Motor neuron (in vitro differentiated cells): Measurements from ENCODE around the gene OSTC. TPM values are rescaled to one million over a fixed set of nuclear protein-coding genes. Genes with fewer than 3 reads are reported as not detected.

Experiments used
- ATAC-seq, 8 experiments: fragments of 200-7000 bp; cut with Tn5 transposase; replicated peaks in 6 of 8; 2 replicates each; pipeline ENCODE4 v1.8.0; 2021; ENCODE audit warnings: mild to moderate bottlenecking in 8 of 8, moderate library complexity in 8 of 8
- H3K27ac ChIP-seq, 2 donors: fragments of 250-450 bp; sonication (Bioruptor Pico); 2 replicates each; pipeline ENCODE4 v1.9.0; 2021; ENCODE audit warnings: antibody characterized with exemption in 2 of 2, mild to moderate bottlenecking in 2 of 2, moderate library complexity in 1 of 2
- H3K4me1 ChIP-seq, 2 donors: fragments of 250-450 bp; sonication (Bioruptor Pico); replicated peaks in 1 of 2; 2 replicates each; pipeline ENCODE4 v1.6.1; 2021; ENCODE audit warnings: antibody characterized with exemption in 2 of 2, mild to moderate bottlenecking in 2 of 2, moderate library complexity in 1 of 2
- H3K4me3 ChIP-seq, 5 donors: fragments of 250-450 bp; sonication (Bioruptor Pico); 2 replicates each; pipeline ENCODE4 v1.9.0; 2021; ENCODE audit warnings: antibody characterized with exemption in 5 of 5, mild to moderate bottlenecking in 5 of 5, moderate library complexity in 4 of 5
- WGBS, 10 experiments: fragments of 450-650 bp; shearing (Covaris generic); methylation state at CpG; one replicate each; pipeline ENCODE4 v1.0.0; 2022; 5-methylcytosine and 5-hydroxymethylcytosine counted together
- in situ Hi-C, 9 experiments: fragments of 400-800 bp; cut with MboI; loops; one replicate each; pipeline ENCODE4 v1.15.0; 2021; ENCODE audit warnings: low sequenced_read_pairs in 9 of 9, low pct_unique_long_range_greater_than_20kb in 2 of 9; ENCODE audit not compliant: unreplicated experiment in 9 of 9
- total RNA-seq, 8 experiments: library from RNA; unstranded; fragments of 300-600 nt; gene quantifications; 2 replicates each; pipeline versions ENCODE4 v1.2.3 to v1.2.4, GENCODE V29; 2022

OSTC gene
- 100 to 1,000 TPM in 6 of 8 experiments, 10 to 100 TPM in 2; 94.5 to 241 (median 106) TPM for total RNA-seq

DNA sequence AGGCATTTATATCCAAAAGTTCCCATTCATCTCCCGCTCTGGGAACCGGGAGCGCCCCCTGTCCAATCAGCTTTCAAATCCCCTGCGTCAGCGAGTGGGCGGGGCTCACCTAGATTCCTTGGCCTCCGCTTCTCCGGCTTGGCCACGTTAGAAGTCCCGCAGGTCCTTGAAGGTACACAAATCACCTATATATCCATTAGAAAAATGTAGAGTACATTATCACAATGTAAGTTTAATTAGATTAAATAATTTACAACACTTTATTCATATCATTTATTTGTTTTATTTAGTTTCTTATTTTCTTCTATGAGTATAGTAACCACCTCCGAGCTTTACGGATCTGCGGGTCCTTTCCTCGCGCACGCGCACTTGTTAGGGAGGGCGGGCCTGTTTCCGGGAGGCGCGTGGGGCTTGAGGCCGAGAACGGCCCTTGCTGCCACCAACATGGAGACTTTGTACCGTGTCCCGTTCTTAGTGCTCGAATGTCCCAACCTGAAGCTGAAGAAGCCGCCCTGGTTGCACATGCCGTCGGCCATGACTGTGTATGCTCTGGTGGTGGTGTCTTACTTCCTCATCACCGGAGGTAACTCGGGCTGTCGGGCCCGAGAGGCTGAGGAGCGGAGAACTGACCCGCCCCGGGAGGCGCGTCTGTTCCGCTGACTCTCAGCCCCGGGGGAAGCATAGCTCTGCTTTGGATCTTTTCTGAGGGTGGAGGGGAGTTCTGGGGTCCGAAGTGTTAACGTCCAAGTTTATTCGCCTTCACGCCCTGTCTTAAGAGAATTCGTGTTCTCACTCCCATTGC is at the start of gene OSTC:
TSS of gene OSTC (plus strand) at position 388 of the 802 bp plus-strand sequence. CDS start at position 445, 57 bp downstream.
- 0 to 3% (median 1%) methylated on average over 3 to 28 of the region's 45 CpGs; no CpG with 5 or more reads in 1 of the 10 experiments for WGBS, 10 experiments
- in situ Hi-C loops = no loop called here
- Histone ChIP-seq H3K4me1 (peaks cover 3 to 8% of the 10 kb centered on the region in 2 donors), H3K4me3 (peak within 1 kb of the TSS; percentile 63 to 96 (median 74)), H3K27ac (peak within 1 kb of the TSS; percentile 76 to 87)
- ATAC-seq = peak; percentile 85 to 97 (median 95)

DNA sequence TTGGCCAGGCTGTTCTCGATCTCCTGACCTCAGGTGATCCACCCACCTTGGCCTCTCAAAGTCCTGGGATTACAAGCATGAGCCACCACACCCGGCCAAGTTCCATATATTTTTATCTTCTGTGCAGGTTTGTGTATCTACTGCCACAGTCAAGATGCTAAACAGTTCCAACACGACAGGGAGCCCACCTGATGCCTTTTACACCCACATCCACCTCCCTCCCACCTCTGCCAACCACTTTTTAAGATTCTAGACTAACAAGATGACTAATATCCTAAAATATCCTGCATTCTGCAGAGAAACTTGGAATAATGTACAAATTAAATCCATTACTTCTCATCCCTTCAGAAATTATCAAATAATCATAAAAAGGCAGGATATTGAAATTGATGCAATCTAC is 49.3 kb upstream of the OSTC start:
- 60 to 100% (median 80%) methylated on average over 1 to 2 of the region's 3 CpGs; no CpG with 5 or more reads in 5 of the 10 experiments for WGBS, 10 experiments
- no peak for ATAC-seq
- Histone ChIP-seq H3K4me3 (no peak overlapping the region), H3K27ac (no peak overlapping the region), H3K4me1 (no peaks in the 10 kb centered on the region)
- in situ Hi-C loops = no loop called here

DNA sequence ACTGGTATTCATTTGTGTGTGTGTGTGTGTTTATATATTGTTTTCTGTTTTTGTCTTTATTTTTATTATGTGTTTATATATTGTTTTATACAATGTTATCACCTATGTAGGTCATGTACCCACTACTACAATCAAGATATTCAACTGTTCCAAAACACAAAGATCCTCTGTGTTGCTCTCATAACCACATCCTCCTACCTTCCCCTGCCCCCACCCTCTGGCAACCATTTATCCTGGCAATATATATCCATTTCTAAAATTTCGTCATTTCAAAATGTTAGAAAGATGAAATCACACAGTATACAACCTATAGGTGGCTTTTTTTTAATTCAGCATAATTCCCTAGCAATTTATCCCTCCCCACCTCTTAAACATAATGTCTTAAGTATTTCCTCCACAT is 48.9 kb upstream of the OSTC start:
- 44 to 100% (median 64%) methylated on average over 1 of the region's 1 CpG; no CpG with 5 or more reads in 2 of the 10 experiments for WGBS, 10 experiments

DNA sequence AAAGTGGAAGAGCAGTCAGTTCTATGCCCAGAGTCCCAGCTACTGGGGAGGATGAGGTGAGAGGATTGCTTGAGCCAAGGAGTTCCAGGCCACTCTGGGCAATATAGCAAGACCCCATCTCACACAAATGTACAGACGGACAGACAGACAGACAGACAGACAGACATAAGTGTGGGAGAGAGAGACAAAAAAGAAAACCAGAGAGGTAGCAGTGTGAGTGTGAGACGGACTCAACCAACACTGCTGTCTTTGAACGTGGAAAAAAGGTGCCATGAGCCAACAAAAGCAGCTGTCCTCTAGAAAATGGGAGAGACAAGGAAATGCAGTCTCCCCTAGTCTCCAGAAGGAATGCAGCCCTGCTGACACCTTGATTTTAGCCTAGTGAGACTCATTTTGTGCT is 48.2 kb upstream of the OSTC start:
- H3K4me3 ChIP-seq = no peak overlapping the region
- in situ Hi-C loops = no loop called here
- no peak overlapping the region for H3K27ac ChIP-seq
- 42 to 86% (median 72%) methylated on average over 2 to 3 of the region's 3 CpGs; no CpG with 5 or more reads in 5 of the 10 experiments for WGBS, 10 experiments
- H3K4me1 ChIP-seq = no peaks in the 10 kb centered on the region
- no peak for ATAC-seq

More for the DNA sequence above, 48.9 kb upstream of the OSTC start:
- no peak for ATAC-seq
- H3K27ac ChIP-seq = no peak overlapping the region
- H3K4me1 ChIP-seq = no peaks in the 10 kb centered on the region
- in situ Hi-C loops = no loop called here
- no peak overlapping the region for H3K4me3 ChIP-seq

DNA sequence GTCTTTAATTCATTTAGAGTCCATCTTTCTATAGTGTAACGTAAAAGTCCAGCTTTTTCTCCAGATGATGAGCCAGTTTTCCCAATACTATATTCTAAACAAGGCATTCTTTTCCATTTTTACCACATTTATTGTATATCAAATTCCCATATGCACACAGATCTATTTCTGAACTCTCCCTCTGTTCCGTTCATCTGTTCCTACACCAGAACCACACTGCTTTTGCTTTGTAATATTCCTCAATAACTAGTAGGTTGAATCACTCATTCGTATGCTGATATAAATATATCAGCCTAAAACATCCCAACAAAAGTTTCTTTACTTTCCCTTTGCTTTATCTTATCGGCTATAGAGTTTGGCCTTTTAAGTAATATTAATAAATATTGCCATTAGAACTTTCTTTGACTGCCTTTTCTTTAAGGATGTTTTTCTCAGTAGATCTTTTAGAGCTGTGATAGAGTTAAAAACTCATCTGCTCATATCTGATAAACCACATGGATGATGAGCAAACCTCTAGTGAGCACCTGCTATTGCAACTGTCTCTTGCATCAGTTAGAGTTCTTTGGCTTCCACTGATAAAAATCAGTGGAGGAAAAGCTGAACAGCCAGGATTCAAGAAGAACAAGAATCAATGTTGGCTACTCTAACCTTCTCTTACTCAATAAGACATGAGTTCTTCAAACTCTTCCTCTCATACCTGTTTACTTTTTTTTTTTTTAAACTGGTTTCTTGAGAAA is 43.2 kb upstream of the OSTC start:
- in situ Hi-C loops = no loop called here
- no peak overlapping the region for H3K27ac ChIP-seq
- H3K4me3 ChIP-seq = no peak overlapping the region
- H3K4me1 ChIP-seq = peaks cover 0 to 3% of the 10 kb centered on the region in 2 donors
- no peak for ATAC-seq
- 57 to 98% (median 82%) methylated on average over 2 to 4 of the region's 4 CpGs for WGBS, 10 experiments

DNA sequence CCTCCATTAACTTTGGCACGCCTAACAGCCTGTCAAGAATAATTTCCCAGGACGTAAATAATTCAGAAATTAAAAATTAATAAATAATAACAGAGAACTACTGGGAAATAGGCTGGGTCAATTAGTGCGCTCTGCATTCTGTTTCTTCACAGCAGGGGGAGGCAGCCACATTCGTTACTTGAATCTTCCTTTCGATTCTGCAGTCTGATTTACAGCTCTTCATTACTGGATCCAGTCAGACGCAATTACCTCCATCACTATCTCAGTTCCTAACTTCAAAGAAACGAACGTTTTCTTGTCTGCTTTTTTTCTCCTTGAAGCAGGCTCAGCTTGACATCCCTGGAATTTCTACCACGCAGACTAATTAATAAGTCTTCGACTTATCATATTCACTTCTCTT is 39.0 kb upstream of the OSTC start:
- WGBS, 10 experiments = 12 to 95% (median 40%) methylated on average over 1 to 10 of the region's 10 CpGs
- no peak overlapping the region for H3K4me3 ChIP-seq
- in situ Hi-C loops = no loop called here
- no peak overlapping the region for H3K27ac ChIP-seq
- ATAC-seq = peak; percentile 44 to 87 (median 55)
- peaks cover 0 to 3% of the 10 kb centered on the region in 2 donors for H3K4me1 ChIP-seq

DNA sequence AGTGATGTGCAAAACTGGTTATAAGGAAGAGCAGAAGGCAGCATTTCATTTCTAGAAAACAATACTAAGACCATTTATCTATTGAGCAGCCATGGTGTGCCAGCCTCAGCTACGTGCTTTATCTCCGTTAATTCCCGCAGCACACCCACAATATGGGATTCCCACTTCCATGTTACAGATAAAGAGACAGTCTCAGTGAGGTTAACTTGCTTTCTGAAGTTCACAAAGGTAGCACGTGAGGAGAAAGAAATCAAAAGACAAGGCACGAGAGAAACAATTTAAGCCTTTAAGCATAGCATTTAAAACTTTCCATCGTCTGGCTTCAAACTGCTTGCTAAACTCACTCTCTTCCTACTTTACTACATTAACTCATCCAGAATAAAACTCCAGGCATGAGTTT is 38.0 kb upstream of the OSTC start:
- 28 to 92% (median 74%) methylated on average over 1 to 6 of the region's 6 CpGs; no CpG with 5 or more reads in 1 of the 10 experiments for WGBS, 10 experiments
- ATAC-seq = no peak
- no peak overlapping the region for H3K27ac ChIP-seq
- in situ Hi-C loops = no loop called here
- peaks cover 0 to 3% of the 10 kb centered on the region in 2 donors for H3K4me1 ChIP-seq
- no peak overlapping the region for H3K4me3 ChIP-seq

DNA sequence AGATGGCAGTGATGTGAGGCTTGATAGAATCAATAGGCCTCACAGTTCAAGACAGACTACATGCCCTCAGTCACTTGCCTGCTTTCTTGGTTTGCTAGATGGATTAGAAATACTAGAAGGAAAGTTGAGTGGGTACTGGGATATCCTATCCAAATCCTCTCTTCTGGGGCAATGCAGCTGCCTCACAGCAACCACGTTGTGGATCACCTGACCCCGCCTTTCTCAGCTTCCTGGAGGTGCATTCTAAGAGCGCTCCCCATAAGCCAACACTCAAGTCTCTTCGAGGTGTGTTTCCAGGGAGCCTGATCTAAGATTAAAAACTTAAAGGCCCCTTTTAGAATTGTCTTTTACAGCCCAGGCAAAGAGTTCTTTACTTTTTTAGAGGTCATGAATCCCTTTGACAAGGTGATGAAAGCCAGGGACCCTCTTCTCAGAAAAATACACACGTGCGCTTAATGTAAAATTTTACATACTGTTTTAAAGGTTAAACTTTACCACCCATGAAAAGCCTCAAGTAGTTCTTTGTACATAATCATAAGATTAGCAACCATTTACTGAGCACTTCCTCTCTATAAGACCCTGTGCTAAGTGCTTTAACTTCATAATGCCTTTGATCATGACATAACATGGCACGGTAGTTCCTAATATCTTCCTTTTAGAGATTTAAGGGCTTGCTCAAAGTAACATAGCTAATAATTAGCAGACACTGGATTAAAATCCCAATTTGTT is 30.9 kb upstream of the OSTC start:
- in situ Hi-C loops = no loop called here
- WGBS, 10 experiments = 71 to 93% (median 82%) methylated on average over 3 to 6 of the region's 7 CpGs; no CpG with 5 or more reads in 1 of the 10 experiments
- H3K27ac ChIP-seq = peak overlapping the region; percentile 62 to 65
- peak in 7 of 8 experiments; percentile 1 to 7 (median 4) for ATAC-seq
- peaks cover 16 to 23% of the 10 kb centered on the region in 2 donors for H3K4me1 ChIP-seq
- H3K4me3 ChIP-seq = peak overlapping the region; percentile 73 to 88 (median 82)

DNA sequence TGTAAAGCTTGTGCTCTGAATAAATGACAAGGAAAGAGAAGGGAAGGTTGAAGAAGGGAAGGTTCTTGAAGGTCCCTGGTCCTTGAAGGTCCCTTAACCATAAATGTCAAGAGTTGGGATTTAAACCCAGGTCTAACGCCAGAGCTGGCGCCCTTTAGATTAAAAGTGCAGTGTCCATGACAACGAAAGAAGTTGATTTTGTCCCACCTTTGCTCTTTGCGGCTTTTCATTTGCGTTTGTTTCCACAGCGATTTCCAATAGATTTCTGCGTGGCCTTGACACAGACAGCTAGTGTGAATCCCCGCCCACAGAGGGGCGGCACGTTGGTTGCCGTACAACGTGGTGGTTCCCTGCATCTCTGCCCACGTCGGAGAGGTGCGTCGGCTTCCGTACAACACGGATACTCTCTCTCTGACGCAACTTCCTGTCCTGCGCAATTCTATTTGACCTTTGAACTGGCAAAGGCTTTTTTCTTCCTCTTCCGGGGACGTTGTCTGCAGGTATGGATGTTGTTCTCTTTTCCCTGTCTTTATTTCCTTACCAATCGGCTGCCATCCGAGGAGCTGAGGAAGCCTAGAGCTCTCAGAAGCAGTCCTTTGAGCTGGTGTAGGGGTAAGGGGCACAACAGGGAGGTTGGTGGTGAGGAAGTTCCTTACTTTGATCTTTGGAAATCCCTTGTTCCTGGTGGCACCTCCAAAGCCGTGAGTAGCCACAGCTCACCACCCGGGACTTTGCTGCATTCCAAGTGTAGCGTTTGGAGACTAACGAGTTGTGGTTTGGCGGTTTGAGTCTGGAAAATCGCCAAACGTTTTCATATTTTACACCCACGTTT is 30.1 kb upstream of the OSTC start, which contains the start of gene RPL34:
TSS of gene RPL34 (plus strand) at position 476 of the 832 bp plus-strand sequence. CDS start 1,384 bp downstream, outside the sequence.
- Histone ChIP-seq H3K4me1 (peaks cover 16 to 23% of the 10 kb centered on the region in 2 donors), H3K27ac (peak within 1 kb of the TSS; percentile 75 to 91), H3K4me3 (peak within 1 kb of the TSS; percentile 73 to 88 (median 82))
- 0 to 9% (median 0%) methylated on average over 4 to 18 of the region's 32 CpGs for WGBS, 10 experiments
- ATAC-seq = peak; percentile 98 to 100 (median 100)
- in situ Hi-C loops = no loop called here

DNA sequence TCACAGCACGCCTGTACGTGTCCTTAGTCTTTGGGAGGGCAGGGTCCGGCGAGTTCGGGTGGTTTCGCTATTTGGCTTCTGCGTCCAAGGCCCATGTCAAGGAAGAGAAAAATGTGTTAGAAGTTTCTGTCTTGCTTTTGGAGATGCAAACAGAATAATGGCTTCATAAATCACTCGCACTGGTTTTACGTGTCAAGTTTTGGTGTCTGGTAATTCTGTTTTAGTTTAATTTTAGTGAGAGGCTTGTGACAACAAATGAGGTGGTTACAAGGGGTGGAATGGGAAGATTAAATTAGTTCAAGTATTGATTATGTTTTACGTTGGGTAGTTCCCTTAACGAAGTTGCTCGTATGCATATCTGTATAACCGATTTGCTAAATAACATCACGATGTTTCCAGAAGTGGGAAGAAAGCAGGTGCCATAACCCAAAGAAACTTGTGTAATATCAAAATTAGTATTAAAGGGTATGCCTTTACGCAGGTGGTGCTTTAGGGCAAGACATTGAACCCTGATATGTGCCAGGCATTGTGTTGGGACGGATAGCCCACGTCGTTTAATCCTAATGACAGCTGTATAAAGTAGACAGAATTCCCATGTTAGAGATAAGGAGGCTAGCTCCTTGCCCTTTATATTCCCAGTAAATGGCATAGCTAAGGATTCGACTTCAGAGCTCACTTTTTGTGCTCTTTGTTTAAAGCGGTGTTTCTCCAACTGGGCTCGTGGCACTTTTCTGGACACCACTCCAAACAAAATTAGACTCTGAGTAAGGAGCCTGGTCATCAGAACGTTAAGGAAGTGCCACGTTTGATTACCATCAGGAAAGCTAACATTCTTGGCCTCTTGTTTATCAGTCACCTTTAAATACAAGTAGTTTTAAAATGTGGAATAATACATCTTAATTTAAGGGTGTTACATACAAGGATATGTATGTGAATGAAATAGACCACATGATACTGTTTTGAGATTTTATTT is 29.2 kb upstream of the OSTC start:
- 0 to 20% (median 8%) methylated on average over 4 to 23 of the region's 23 CpGs for WGBS, 10 experiments
- peaks cover 16 to 23% of the 10 kb centered on the region in 2 donors for H3K4me1 ChIP-seq
- ATAC-seq = peak in 2 of 8 experiments; percentile 10 to 11
- H3K27ac ChIP-seq = peak overlapping the region; percentile 75 to 91
- H3K4me3 ChIP-seq = peak overlapping the region; percentile 73 to 88 (median 82)
- in situ Hi-C loops = no loop called here

DNA sequence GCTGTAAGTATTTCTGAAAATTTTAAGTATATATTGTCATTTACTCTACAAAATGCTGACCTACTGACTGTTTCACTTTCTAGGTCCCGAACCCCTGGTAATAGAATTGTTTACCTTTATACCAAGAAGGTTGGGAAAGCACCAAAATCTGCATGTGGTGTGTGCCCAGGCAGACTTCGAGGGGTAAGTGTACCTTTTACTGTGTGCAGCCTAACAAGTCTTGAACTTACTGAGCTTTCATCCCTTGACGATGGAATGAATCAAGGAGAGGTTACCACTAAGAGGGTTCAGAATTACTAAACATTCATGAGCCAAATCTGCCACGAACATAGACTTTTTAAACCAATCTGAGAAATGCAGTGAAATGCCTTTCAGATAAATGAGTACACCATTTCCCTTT is 28.4 kb upstream of the OSTC start:
- Histone ChIP-seq H3K4me3 (peak overlapping the region in 1 of 5 donors; percentile 88), H3K27ac (no peak overlapping the region), H3K4me1 (peaks cover 16 to 23% of the 10 kb centered on the region in 2 donors)
- in situ Hi-C loops = no loop called here
- ATAC-seq = no peak
- 50 to 97% (median 89%) methylated on average over 1 to 4 of the region's 4 CpGs; no CpG with 5 or more reads in 2 of the 10 experiments for WGBS, 10 experiments
